CD4-positive, alpha-beta T cell treated with Interleukin-1 beta for 1 hour (primary cell): ENCODE measurements around the gene NPEPL1.

Source experiments
- DNase-seq, 2 donors: peaks; one replicate each; pipeline ENCODE4 v3.0.0-alpha.2; 2020 to 2022

NPEPL1 gene

GRCh38 chr20:58657986-58658385, 34.6 kb upstream of the NPEPL1 start:
- DNase-seq: no peak

DNA sequence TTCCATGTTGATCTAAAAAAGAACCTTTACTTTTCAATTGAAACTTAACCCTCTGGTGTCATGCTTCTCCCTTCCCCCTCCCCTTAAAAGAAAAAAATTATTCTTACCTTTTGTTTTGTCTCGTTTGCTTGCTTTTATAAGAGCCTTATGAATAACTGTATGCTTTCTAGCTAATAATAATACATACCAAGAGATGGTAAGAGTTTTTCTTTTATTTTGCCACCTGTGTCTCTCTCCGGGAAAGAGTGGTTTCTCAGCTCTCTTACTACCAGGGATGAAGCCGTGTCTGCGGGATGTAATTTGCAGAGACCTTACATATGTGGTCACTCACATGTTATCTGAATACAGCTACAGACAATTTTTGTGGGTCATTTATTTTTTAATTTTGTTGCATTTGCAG, 33.8 kb upstream of the NPEPL1 start:
- no peak for DNase-seq

DNA sequence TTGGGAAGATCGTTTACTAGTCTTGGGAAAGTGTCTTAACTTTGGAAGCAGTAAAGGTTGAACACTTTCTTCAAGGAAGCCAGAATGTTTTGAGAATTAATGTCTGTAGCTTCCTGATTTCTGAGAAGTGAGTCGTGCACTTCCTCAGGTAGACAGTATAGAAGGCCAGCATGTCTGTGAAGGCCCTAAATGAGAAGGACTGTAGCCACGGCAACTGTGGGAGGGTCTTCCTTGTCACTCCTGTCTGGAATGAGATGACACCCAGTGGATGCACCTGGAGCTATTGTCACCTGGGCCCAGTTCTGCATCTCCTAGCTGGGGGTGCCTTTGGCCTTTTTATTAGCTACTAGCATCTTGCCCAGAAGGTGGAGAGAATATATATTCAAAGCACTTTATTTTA, 32.8 kb upstream of the NPEPL1 start:
- peak; percentile 6 to 19 for DNase-seq

GRCh38 chr20:58660855-58661597, 31.6 kb upstream of the NPEPL1 start:
- peak; percentile 51 to 62 for DNase-seq

GRCh38 chr20:58661598-58662473, 30.8 kb upstream of the NPEPL1 start:
- peak in 1 of 2 donors; percentile 8 for DNase-seq

- no peak for DNase-seq
Measured at GRCh38 chr20:58664331-58664730, 28.3 kb upstream of the NPEPL1 start.

DNA sequence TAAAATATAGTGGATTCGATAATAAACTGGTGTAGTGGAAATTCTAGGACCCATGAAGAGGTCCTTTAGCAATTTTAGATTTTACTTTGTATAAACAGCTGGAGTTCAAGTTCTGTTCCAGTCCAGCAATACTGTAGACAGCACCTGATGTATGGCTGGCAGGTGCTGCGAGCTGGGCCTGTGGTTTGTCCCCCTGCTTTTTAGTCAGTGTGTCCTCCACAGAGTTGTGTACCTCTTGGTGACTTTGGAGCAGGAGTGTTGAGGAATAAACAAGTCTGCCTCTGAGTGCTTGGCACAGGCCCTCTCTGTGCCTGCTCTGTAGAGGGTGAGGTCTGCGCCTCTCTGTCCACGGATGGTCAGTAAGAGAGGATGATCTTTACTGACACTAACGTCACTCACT, 27.7 kb upstream of the NPEPL1 start:
- no peak for DNase-seq

GRCh38 chr20:58665606-58666005, 27.0 kb upstream of the NPEPL1 start:
- no peak for DNase-seq

DNA sequence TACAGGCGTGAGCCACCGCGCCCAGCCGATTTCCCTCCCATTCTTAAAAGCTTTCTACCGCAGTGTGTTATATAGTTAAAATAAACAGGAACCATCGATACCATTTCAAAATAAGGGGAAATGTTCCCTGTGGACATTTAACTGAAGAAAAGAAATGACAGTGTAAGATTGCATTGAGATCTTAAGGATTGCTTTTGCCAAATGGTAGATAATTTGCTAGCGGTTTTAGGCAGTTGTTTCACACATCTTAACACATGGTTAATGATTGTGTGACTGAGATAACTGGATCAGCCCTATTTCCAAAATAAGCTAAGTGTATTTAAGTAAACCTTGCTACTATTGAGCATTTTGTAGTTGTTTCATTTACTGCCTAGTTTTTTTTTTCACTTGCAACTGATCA, 25.9 kb upstream of the NPEPL1 start:
- no peak for DNase-seq

DNA sequence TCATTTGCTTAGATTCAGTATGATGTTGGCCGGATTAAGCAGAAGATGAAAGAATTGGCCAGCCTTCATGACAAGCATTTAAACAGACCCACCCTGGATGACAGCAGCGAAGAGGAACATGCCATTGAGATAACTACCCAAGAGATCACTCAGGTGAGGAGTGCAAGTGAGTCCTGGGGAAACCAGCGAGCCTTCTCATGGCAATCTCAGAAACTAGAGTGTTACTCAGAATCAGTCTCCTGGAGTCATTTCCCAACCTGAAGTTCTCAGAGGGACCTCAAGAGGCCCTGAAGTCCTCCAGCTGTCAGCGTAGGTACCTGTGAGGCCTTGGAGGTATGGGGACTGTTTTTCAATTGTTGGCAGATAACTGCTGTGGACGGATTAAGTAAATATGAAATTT, 24.6 kb upstream of the NPEPL1 start:
- no peak for DNase-seq

DNA sequence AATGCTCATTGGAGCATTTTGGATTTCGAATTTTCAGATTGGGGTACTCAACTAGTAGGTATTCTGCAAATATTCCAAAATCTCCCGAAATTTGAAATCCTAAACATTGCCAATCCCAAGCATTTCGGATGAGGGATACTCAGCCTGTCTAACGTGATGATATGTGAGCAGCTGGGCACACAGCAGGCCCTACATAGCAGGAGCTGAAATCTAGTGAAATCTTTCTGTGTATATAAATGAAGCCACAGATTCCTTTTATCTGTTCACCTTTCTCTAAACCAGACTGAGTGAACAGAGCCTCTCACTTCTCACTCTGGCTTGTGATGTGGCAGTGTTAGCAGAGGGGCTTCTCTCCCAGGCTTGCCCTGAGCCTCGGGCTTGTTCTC, 23.7 kb upstream of the NPEPL1 start:
- no peak for DNase-seq

GRCh38 chr20:58669287-58670006, 23.2 kb upstream of the NPEPL1 start:
- no peak for DNase-seq

DNA sequence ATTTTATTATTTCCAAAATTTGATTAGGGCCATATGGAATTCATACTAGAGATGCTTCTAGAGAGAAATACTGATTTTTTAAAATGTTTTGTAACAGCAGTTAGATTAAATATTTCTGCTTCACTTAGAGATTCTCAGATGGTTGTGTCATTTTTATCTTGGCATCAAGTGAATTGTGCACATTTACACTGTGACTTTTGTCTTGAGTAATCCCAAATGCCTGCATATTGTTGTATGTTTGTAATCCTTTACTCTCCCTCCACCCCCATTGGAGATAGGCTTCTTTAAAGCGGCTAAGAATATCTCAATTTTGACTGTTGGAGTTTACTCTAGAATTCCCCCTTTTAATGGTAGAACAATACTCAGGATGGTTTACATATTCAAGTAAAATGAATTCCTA, 22.5 kb upstream of the NPEPL1 start:
- no peak for DNase-seq

GRCh38 chr20:58670659-58671058, 21.9 kb upstream of the NPEPL1 start:
- no peak for DNase-seq

- no peak for DNase-seq
Measured at GRCh38 chr20:58673119-58673518, 19.5 kb upstream of the NPEPL1 start.

GRCh38 chr20:58675146-58675584, 17.4 kb upstream of the NPEPL1 start:
- no peak for DNase-seq

DNA sequence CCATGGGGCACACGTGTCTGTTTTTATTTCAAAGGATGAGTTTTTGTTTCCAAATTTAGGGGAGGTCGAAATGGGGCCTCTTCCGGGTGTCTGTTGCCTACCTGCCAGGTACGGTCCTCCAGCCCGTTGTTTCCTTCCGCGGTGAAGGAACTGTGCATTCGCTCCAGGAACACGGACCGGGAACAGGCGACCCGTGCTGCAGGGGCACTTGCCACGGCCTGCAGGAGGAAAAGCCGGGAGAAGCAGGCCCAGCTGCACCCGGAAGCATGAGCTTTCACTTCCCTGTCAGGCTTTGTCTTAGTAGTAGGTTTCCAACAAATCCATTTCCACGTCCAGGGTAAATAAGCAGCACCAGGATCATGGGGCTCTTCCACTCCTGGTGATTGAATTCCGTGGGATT, 17.0 kb upstream of the NPEPL1 start:
- DNase-seq: no peak

DNA sequence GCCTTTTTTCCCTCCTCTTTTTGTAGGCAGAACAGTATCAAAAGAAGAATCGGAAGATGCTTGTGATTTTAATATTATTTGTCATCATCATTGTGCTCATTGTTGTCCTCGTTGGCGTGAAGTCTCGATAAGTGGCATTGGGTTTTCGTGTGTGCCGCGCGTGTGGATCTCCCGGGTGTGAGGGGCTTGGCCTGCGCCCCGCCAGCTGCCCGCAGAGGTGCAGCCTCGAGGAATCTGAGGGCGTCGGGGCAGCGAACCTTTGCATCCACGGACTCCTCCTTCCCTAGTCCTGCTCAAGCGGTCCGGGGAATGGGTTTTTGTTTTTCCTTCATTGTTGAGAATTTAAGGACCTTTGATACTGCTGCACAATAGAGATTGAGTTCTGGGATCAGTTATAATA, 16.4 kb upstream of the NPEPL1 start:
- DNase-seq: no peak

DNA sequence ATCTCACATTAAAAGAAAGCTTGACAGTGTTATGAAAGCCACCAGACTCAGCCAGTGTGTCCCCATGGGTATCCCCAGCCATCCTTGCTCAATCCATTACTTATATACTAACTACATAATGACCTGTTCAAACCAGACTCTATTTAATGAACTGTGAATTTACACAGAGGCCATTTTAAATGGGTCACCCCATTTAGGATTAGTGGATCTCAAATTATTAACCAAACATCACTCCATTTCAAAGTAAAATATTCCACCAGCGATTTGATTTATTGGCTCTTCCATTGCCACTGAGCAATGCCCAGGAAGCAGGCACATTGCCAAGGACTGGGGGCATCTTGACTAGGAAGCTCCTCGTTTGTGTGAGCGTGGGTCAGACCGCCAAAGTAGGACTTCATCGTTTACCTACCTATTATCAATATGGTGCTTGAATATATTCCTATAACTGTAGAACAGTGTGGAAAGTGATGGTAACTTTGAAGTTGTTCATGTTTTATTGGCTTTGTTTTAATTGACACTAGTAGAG, 15.5 kb upstream of the NPEPL1 start:
- DNase-seq: no peak

- DNase-seq: no peak
Measured at GRCh38 chr20:58677808-58678207, 14.8 kb upstream of the NPEPL1 start.

GRCh38 chr20:58678806-58679205, 13.8 kb upstream of the NPEPL1 start:
- DNase-seq: no peak

- DNase-seq: no peak
Measured at GRCh38 chr20:58682656-58683531, 9.7 kb upstream of the NPEPL1 start.
